Upper lobe of left lung (tissue), 6 donors: ENCODE data around the gene DUSP6. TPM values are rescaled to one million over a fixed set of nuclear protein-coding genes. Genes with fewer than 3 reads are reported as not detected.
A peak's percentile ranks its signal among the peaks of the same experiment; 100 is the strongest.

Experiments used
- ATAC-seq, 2 donors: fragments of 200-7000 bp; cut with Tn5 transposase; one replicate each; pipeline ENCODE4 v1.9.1; 2022; ENCODE audit warnings: mild to moderate bottlenecking in 2 of 2, moderate library complexity in 2 of 2; ENCODE audit not compliant: low FRiP score in 2 of 2
- DNase-seq, 2 donors: peaks; one replicate each; pipeline ENCODE4 v3.0.0-alpha.2; 2019 to 2020
- H3K27ac ChIP-seq, 4 donors: fragments of 200-600 bp; sonication (generic); one replicate each; pipeline ENCODE4 v1.5.1; 2016 to 2019
- H3K27me3 ChIP-seq, 4 donors: fragments of 200-600 bp; sonication (generic); one replicate each; pipeline ENCODE4 v1.5.1; 2017 to 2019
- H3K36me3 ChIP-seq, 4 donors: fragments of 200-600 bp; sonication (generic); one replicate each; pipeline ENCODE4 v1.5.1; 2016 to 2019
- H3K4me1 ChIP-seq, 4 donors: fragments of 200-600 bp; sonication (generic); one replicate each; pipeline ENCODE4 v1.5.1; 2018 to 2019
- H3K4me3 ChIP-seq, 4 donors: fragments of 200-600 bp; sonication (generic); one replicate each; pipeline ENCODE4 v1.5.1; 2017 to 2019; ENCODE audit warnings: mild to moderate bottlenecking in 2 of 4, moderate library complexity in 1 of 4
- H3K9me3 ChIP-seq, 4 donors: fragments of 200-600 bp; sonication (generic); one replicate each; pipeline ENCODE4 v1.5.1; 2018 to 2019
- CTCF ChIP-seq, 6 experiments: fragments of 450-650 bp in 4 of 6; fragments of 200-600 bp in 2 of 6; sonication (generic) in 2 of 6; IDR thresholded peaks; one replicate each; pipeline ENCODE4 v1.5.1; 2016 to 2019; ENCODE audit warnings: antibody characterized with exemption in 6 of 6
- EP300 ChIP-seq, 4 donors: sonication (generic); formaldehyde crosslinking; IDR thresholded peaks; one replicate each; pipeline ENCODE4 v1.5.1; 2017; ENCODE audit warnings: antibody characterized with exemption in 4 of 4, control low read depth in 2 of 4
- POLR2A ChIP-seq, 4 donors: fragments of 450-650 bp; IDR thresholded peaks; one replicate each; pipeline ENCODE4 v1.5.1; 2016 to 2017; ENCODE audit warnings: antibody characterized with exemption in 4 of 4, mild to moderate bottlenecking in 2 of 4
- POLR2AphosphoS5 ChIP-seq, 2 donors: sonication (generic); formaldehyde crosslinking; IDR thresholded peaks; one replicate each; pipeline ENCODE4 v1.5.1; 2017; ENCODE audit warnings: antibody characterized with exemption in 2 of 2
- WGBS, 2 donors: methylation state at CpG; one replicate each; pipeline ENCODE4 v1.1.5; 2017 to 2018; 5-methylcytosine and 5-hydroxymethylcytosine counted together
- total RNA-seq, 6 donors: library from RNA; depleted of rRNA in 4 of 6; stranded (reverse); fragments of >200 nt in 4 of 6; gene quantifications; one replicate each; pipeline versions ENCODE4 v1.1.0 to v1.2.1, GENCODE V29; 2016 to 2021
- donor health status: DM: no; HTN: no; CAD: no; lungs with moderate emphysema.
- donor health status: DM: no; HTN: yes; CAD: no; lungs with severe emphysema.

The DUSP6 gene
- total RNA-seq, 6 donors from 2014 or later = 18.4 to 236 (median 86.0) TPM

GRCh38 chr12:89363582-89363981, 11.3 kb upstream of the DUSP6 start:
- TF ChIP-seq POLR2AphosphoS5 (IDR thresholded peaks at IDR 0.05) = no peak
- TF ChIP-seq EP300 (IDR thresholded peaks at IDR 0.05) = no peak
- TF ChIP-seq POLR2A (IDR thresholded peaks at IDR 0.05) = no peak
- no peak for TF ChIP-seq CTCF (IDR thresholded peaks at IDR 0.05)
- H3K4me1 ChIP-seq = peaks cover 0 to 4% (median 0%) of the 10 kb centered on the region in 4 donors
- no peak overlapping the region for H3K27ac ChIP-seq
- DNase-seq = no peak
- H3K36me3 ChIP-seq = peaks cover 0 to 4% (median 0%) of the 10 kb centered on the region in 4 donors
- peak in 1 of 2 donors; percentile 55 for ATAC-seq
- H3K27me3 ChIP-seq = no peaks in the 10 kb centered on the region
- no peaks in the 10 kb centered on the region for H3K9me3 ChIP-seq
- H3K4me3 ChIP-seq = no peak overlapping the region

GRCh38 chr12:89363084-89363483, 10.8 kb upstream of the DUSP6 start:
- TF ChIP-seq POLR2A (IDR thresholded peaks at IDR 0.05) (no peak), POLR2AphosphoS5 (IDR thresholded peaks at IDR 0.05) (no peak), CTCF (IDR thresholded peaks at IDR 0.05) (no peak)
- no peak for DNase-seq
- H3K9me3 ChIP-seq = no peaks in the 10 kb centered on the region
- peaks cover 0 to 4% (median under 1%) of the 10 kb centered on the region in 4 donors for H3K4me1 ChIP-seq
- no peak overlapping the region for H3K27ac ChIP-seq
- no peak overlapping the region for H3K4me3 ChIP-seq
- H3K36me3 ChIP-seq = peaks cover 0 to 4% (median 0%) of the 10 kb centered on the region in 4 donors
- WGBS, 2 donors = 84 to 90% methylated on average over 4 of the region's 4 CpGs
- ATAC-seq = no peak
- no peaks in the 10 kb centered on the region for H3K27me3 ChIP-seq

- Histone ChIP-seq H3K4me3 (no peak overlapping the region), H3K36me3 (peaks cover 0 to 4% (median 0%) of the 10 kb centered on the region in 4 donors), H3K27ac (no peak overlapping the region), H3K9me3 (no peaks in the 10 kb centered on the region), H3K4me1 (peaks cover 4 to 35% (median 20%) of the 10 kb centered on the region in 4 donors), H3K27me3 (no peaks in the 10 kb centered on the region)
- no peak for TF ChIP-seq CTCF (IDR thresholded peaks at IDR 0.05)
- TF ChIP-seq EP300 (IDR thresholded peaks at IDR 0.05) = no peak
- no peak for TF ChIP-seq POLR2A (IDR thresholded peaks at IDR 0.05)
- no peak for TF ChIP-seq POLR2AphosphoS5 (IDR thresholded peaks at IDR 0.05)
- 86 to 91% methylated on average over 3 of the region's 3 CpGs for WGBS, 2 donors
- no peak for ATAC-seq
- no peak for DNase-seq
Observed at GRCh38 chr12:89359615-89360014, 7.3 kb upstream of the DUSP6 start.

GRCh38 chr12:89358805-89359204, 6.5 kb upstream of the DUSP6 start:
- no peaks in the 10 kb centered on the region for H3K9me3 ChIP-seq
- ATAC-seq = no peak
- H3K36me3 ChIP-seq = peaks cover 0 to 4% (median 0%) of the 10 kb centered on the region in 4 donors
- TF ChIP-seq POLR2AphosphoS5 (IDR thresholded peaks at IDR 0.05) (no peak), CTCF (IDR thresholded peaks at IDR 0.05) (no peak), POLR2A (IDR thresholded peaks at IDR 0.05) (no peak), EP300 (IDR thresholded peaks at IDR 0.05) (no peak)
- DNase-seq = no peak
- peaks cover 4 to 41% (median 21%) of the 10 kb centered on the region in 4 donors for H3K4me1 ChIP-seq
- no peak overlapping the region for H3K27ac ChIP-seq
- no peak overlapping the region for H3K4me3 ChIP-seq
- H3K27me3 ChIP-seq = no peaks in the 10 kb centered on the region

- Histone ChIP-seq H3K4me3 (no peak overlapping the region), H3K36me3 (peaks cover 0 to 4% (median 0%) of the 10 kb centered on the region in 4 donors), H3K9me3 (no peaks in the 10 kb centered on the region), H3K27ac (no peak overlapping the region), H3K27me3 (no peaks in the 10 kb centered on the region), H3K4me1 (peaks cover 4 to 41% (median 23%) of the 10 kb centered on the region in 4 donors)
- TF ChIP-seq POLR2AphosphoS5 (IDR thresholded peaks at IDR 0.05) (no peak), POLR2A (IDR thresholded peaks at IDR 0.05) (no peak), CTCF (IDR thresholded peaks at IDR 0.05) (no peak), EP300 (IDR thresholded peaks at IDR 0.05) (no peak)
- WGBS, 2 donors = 61 to 78% methylated on average over 7 of the region's 7 CpGs
- ATAC-seq (no peak), DNase-seq (no peak)
Observed at GRCh38 chr12:89357297-89357730, 5.0 kb upstream of the DUSP6 start.
